ENCODE data around the gene RRAGA.

DNA sequence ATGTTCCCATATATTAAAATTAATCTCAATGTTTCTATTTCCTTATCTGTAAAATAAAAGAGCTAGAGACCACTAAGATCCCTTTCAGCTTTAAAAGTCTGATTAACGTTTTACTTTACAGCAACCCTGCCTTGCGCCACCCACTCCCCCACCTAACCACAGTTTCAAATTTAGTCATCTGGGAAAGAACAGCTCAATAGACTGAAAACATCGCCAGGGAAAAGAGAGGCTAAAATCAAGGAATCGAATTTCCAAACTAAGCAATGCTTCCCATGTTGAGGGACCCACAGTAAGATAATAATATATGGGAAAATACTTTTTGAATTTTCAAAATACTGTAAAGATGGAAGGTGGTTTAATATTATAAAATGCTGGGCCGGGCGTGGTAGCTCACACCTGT is 22.9 kb upstream of the RRAGA start:
- no peak for TF ChIP-seq ZEB2 (IDR thresholded peaks at IDR 0.05)
- TF ChIP-seq RBBP5 (IDR thresholded peaks at IDR 0.05; ENCODE audit: borderline replicate concordance, insufficient read depth, low read length, poor library complexity, severe bottlenecking) = no peak
- no peak for TF ChIP-seq SIN3B (IDR thresholded peaks at IDR 0.05; ENCODE audit: low read depth)
- TF ChIP-seq, protein P1, sequence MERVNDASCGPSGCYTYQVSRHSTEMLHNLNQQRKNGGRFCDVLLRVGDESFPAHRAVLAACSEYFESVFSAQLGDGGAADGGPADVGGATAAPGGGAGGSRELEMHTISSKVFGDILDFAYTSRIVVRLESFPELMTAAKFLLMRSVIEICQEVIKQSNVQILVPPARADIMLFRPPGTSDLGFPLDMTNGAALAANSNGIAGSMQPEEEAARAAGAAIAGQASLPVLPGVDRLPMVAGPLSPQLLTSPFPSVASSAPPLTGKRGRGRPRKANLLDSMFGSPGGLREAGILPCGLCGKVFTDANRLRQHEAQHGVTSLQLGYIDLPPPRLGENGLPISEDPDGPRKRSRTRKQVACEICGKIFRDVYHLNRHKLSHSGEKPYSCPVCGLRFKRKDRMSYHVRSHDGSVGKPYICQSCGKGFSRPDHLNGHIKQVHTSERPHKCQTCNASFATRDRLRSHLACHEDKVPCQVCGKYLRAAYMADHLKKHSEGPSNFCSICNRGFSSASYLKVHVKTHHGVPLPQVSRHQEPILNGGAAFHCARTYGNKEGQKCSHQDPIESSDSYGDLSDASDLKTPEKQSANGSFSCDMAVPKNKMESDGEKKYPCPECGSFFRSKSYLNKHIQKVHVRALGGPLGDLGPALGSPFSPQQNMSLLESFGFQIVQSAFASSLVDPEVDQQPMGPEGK (CRISPR knock-in tag; IDR thresholded peaks at IDR 0.05; ENCODE audit: borderline replicate concordance) = no peak
- no peak for TF ChIP-seq FUS (optimal IDR thresholded peaks at IDR 0.05; ENCODE audit: low read depth, low read length)
- TF ChIP-seq MEF2D (tag; conservative IDR thresholded peaks at IDR 0.05; ENCODE audit: low read depth) = no peak
- TF ChIP-seq XRCC5 (IDR thresholded peaks at IDR 0.05; ENCODE audit: low read depth, low read length) = no peak
- TF ChIP-seq, protein P2, sequence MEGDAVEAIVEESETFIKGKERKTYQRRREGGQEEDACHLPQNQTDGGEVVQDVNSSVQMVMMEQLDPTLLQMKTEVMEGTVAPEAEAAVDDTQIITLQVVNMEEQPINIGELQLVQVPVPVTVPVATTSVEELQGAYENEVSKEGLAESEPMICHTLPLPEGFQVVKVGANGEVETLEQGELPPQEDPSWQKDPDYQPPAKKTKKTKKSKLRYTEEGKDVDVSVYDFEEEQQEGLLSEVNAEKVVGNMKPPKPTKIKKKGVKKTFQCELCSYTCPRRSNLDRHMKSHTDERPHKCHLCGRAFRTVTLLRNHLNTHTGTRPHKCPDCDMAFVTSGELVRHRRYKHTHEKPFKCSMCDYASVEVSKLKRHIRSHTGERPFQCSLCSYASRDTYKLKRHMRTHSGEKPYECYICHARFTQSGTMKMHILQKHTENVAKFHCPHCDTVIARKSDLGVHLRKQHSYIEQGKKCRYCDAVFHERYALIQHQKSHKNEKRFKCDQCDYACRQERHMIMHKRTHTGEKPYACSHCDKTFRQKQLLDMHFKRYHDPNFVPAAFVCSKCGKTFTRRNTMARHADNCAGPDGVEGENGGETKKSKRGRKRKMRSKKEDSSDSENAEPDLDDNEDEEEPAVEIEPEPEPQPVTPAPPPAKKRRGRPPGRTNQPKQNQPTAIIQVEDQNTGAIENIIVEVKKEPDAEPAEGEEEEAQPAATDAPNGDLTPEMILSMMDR (IDR thresholded peaks at IDR 0.05 in 2 of 3, conservative IDR thresholded peaks at IDR 0.05 in 1 of 3; ENCODE audit: insufficient read depth in 2 of 3, low read depth in 1 of 3, low read length in 3 of 3) = no peak
- no peak for TF ChIP-seq FOXA3 (CRISPR knock-in tag; conservative IDR thresholded peaks at IDR 0.05 in 1 of 2, IDR thresholded peaks at IDR 0.05 in 1 of 2)
- TF ChIP-seq ZNF717 (CRISPR knock-in tag; IDR thresholded peaks at IDR 0.05) = no peak
- no peak for TF ChIP-seq SP2 (IDR thresholded peaks at IDR 0.05; ENCODE audit: extremely low read depth, low read depth, low read length, poor library complexity, severe bottlenecking)
- TF ChIP-seq TEAD4 (IDR thresholded peaks at IDR 0.05; ENCODE audit: low read length) = no peak
- no peak for TF ChIP-seq TEAD4 (CRISPR knock-in tag; IDR thresholded peaks at IDR 0.05; ENCODE audit: borderline replicate concordance)
- TF ChIP-seq SMARCA5 (IDR thresholded peaks at IDR 0.05) = no peak
